ENCODE results near the gene BCAS3. TPM values are rescaled to one million over a fixed set of nuclear protein-coding genes. Genes with fewer than 3 reads are reported as not detected.
"Not testable (repeated sequence)": the region's sequence is repeated elsewhere in the genome, so short reads cannot be mapped to it uniquely, and the experiment has no call there.

The BCAS3 gene
- total and polyA plus RNA-seq, 2 experiments from 2014 or later: 18.0 to 20.2 TPM

- Histone ChIP-seq H2AFZ (no peak overlapping the region), H3K9me3 (ENCODE audit: low read depth) (peaks cover 7% of the 10 kb centered on the region), H3F3A (ENCODE audit: insufficient read depth) (no peaks in the 10 kb centered on the region), H3K36me3 (ENCODE audit: low read depth) (no peaks in the 10 kb centered on the region), H3K27me3 (replicated peaks; ENCODE audit: insufficient read depth) (peaks cover 36% of the 10 kb centered on the region; the same call in 1 of the 2 replicates), H3K27ac (no peak overlapping the region), H4K20me1 (ENCODE audit: insufficient read depth) (no peaks in the 10 kb centered on the region), H3K9me2 (ENCODE audit: insufficient read depth) (no peaks in the 10 kb centered on the region), H3K9ac (no peak overlapping the region), H3K4me2 (ENCODE audit: unreplicated experiment) (no peak overlapping the region), H3K4me3 (no peak overlapping the region), H3K79me2 (ENCODE audit: insufficient read depth) (no peaks in the 10 kb centered on the region), H3K4me1 (ENCODE audit: insufficient read depth) (no peaks in the 10 kb centered on the region)
- in situ Hi-C loops (cut with MboI): loop anchor here (25.0 kb wide), 1 partner anchor 401 kb away; no protein-coding TSS in a partner anchor
- no peak for DNase-seq
- TF ChIP-seq EZH2 (IDR thresholded peaks at IDR 0.05; ENCODE audit: insufficient read depth, poor library complexity, severe bottlenecking): no peak
- no peak for TF ChIP-seq EZH2phosphoT487 (IDR thresholded peaks at IDR 0.05; ENCODE audit: insufficient read depth, low read depth)
Measured at GRCh38 chr17:61436273-61436672, 758.6 kb downstream of the BCAS3 start.

- in situ Hi-C loops (cut with MboI): loop anchor here (25.0 kb wide), 1 partner anchor 400 kb away; no protein-coding TSS in a partner anchor
- H3K27me3 ChIP-seq (replicated peaks; ENCODE audit: insufficient read depth): peaks cover 38% of the 10 kb centered on the region
- DNase-seq: no peak
Measured at GRCh38 chr17:61436995-61437704, 759.5 kb downstream of the BCAS3 start.

GRCh38 chr17:61440697-61441096 lies 763.0 kb downstream of the BCAS3 start:
- Histone ChIP-seq H3K9me2 (ENCODE audit: insufficient read depth) (no peaks in the 10 kb centered on the region), H3K4me1 (ENCODE audit: insufficient read depth) (no peaks in the 10 kb centered on the region), H3K9me3 (ENCODE audit: low read depth) (no peaks in the 10 kb centered on the region), H2AFZ (no peak overlapping the region), H4K20me1 (ENCODE audit: insufficient read depth) (no peaks in the 10 kb centered on the region), H3K36me3 (ENCODE audit: low read depth) (no peaks in the 10 kb centered on the region), H3K4me2 (ENCODE audit: unreplicated experiment) (no peak overlapping the region), H3K79me2 (ENCODE audit: insufficient read depth) (no peaks in the 10 kb centered on the region), H3K27ac (no peak overlapping the region), H3K4me3 (no peak overlapping the region), H3F3A (ENCODE audit: insufficient read depth) (no peaks in the 10 kb centered on the region), H3K9ac (no peak overlapping the region), H3K27me3 (replicated peaks; ENCODE audit: insufficient read depth) (peaks cover 58% of the 10 kb centered on the region)
- no peak for DNase-seq
- in situ Hi-C loops (cut with MboI): loop anchor here (25.0 kb wide), 1 partner anchor 397 kb away; no protein-coding TSS in a partner anchor
- TF ChIP-seq EZH2phosphoT487 (IDR thresholded peaks at IDR 0.05; ENCODE audit: insufficient read depth, low read depth) (no peak), EZH2 (IDR thresholded peaks at IDR 0.05; ENCODE audit: insufficient read depth, poor library complexity, severe bottlenecking) (no peak)

More at GRCh38 chr17:61436995-61437704, 759.5 kb downstream of the BCAS3 start:
- Histone ChIP-seq H3K9ac (no peak overlapping the region), H3K4me1 (ENCODE audit: insufficient read depth) (no peaks in the 10 kb centered on the region), H2AFZ (no peak overlapping the region), H3K4me3 (no peak overlapping the region), H3F3A (ENCODE audit: insufficient read depth) (no peaks in the 10 kb centered on the region), H3K4me2 (ENCODE audit: unreplicated experiment) (no peak overlapping the region), H3K9me3 (ENCODE audit: low read depth) (peaks cover 7% of the 10 kb centered on the region), H3K79me2 (ENCODE audit: insufficient read depth) (no peaks in the 10 kb centered on the region), H3K36me3 (ENCODE audit: low read depth) (no peaks in the 10 kb centered on the region), H3K9me2 (ENCODE audit: insufficient read depth) (no peaks in the 10 kb centered on the region), H4K20me1 (ENCODE audit: insufficient read depth) (no peaks in the 10 kb centered on the region), H3K27ac (no peak overlapping the region)
- no peak for TF ChIP-seq EZH2 (IDR thresholded peaks at IDR 0.05; ENCODE audit: insufficient read depth, poor library complexity, severe bottlenecking)
- TF ChIP-seq EZH2phosphoT487 (IDR thresholded peaks at IDR 0.05; ENCODE audit: insufficient read depth, low read depth): no peak

- H3K36me3 ChIP-seq (ENCODE audit: low read depth); H3K9ac ChIP-seq; H3F3A ChIP-seq (ENCODE audit: insufficient read depth); H3K79me2 ChIP-seq (ENCODE audit: insufficient read depth); H3K27ac ChIP-seq; H3K9me2 ChIP-seq (ENCODE audit: insufficient read depth); H3K4me2 ChIP-seq (ENCODE audit: unreplicated experiment); DNase-seq; H3K4me1 ChIP-seq (ENCODE audit: insufficient read depth); H4K20me1 ChIP-seq (ENCODE audit: insufficient read depth); H2AFZ ChIP-seq; H3K9me3 ChIP-seq (ENCODE audit: low read depth); H3K4me3 ChIP-seq: not testable (repeated sequence)
- in situ Hi-C loops (cut with MboI): loop anchor here (25.0 kb wide), 1 partner anchor 396 kb away; no protein-coding TSS in a partner anchor
- peaks cover 57% of the 10 kb centered on the region for H3K27me3 ChIP-seq (replicated peaks; ENCODE audit: insufficient read depth)
- 76 to 80% methylated on average over 6 of the region's 6 CpGs for WGBS, 2 experiments (ENCODE audit: low coverage in 1 of 2, low lambda C conversion rate in 2 of 2, missing lambda C conversion rate in 2 of 2)
Measured at GRCh38 chr17:61441507-61441906, 763.9 kb downstream of the BCAS3 start.
